ENCODE results near the gene MYOC. TPM values are rescaled to one million over a fixed set of nuclear protein-coding genes. Genes with fewer than 3 reads are reported as not detected.

The MYOC gene
- total RNA-seq, 2 donors from 2014 or later = 2.8 to 4.4 TPM

DNA sequence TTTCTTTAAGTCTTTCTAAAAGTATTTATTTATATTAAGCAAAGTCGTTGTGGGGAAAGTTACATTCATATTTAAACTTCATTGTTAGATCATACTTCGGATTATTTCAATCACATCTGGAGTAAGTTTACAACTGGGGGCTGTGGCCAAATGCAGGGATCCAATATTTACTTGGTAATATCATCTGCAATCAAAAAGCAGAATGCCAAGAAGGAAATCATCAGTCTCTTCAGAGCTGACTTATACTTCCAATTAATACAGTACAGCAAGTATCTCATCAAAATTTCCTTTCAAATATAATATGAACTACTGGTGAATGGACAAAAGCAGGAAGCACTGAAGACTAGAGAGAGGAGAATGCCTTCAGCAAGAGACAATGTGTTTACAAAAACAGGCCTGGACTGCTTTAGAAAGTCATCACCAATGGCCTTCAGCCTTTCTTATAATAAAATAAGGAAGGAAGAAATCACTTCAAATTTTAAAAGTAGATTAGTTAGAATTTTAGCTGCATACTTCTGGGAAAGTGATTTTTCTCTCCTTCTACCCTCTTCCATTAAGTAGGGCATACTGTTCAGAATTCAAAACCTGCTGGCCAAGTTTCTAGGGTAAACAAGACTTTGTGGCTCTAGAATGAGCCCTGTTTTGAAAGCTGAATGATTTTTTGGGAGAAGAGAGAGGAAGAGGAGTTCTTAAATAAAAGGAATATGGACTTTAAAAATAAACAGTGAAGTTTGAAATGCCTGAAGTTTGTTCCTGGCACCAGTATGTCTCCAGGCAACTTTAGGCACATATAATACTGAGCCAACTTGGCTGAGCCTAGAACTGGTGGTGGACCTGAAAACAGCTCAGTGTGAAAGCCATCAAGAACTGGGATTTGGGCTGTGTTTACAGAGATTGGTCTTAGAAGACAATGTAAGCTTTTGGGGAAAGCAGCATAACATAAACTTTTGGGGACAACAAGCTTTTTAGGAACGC, 22.2 kb upstream of the MYOC start:
- Histone ChIP-seq H3K36me3 (no peaks in the 10 kb centered on the region), H3K4me1 (peaks cover 0 to 4% of the 10 kb centered on the region in 2 donors), H3K9me3 (no peaks in the 10 kb centered on the region), H3K27ac (peak overlapping the region in 1 of 2 donors; percentile 13), H3K4me3 (no peak overlapping the region), H3K27me3 (no peaks in the 10 kb centered on the region)
- no peak for TF ChIP-seq CTCF (IDR thresholded peaks at IDR 0.05)
- no peak for DNase-seq (ENCODE audit: low spot score)

- Histone ChIP-seq H3K9me3 (no peaks in the 10 kb centered on the region), H3K27ac (no peak overlapping the region), H3K36me3 (no peaks in the 10 kb centered on the region), H3K4me3 (no peak overlapping the region), H3K27me3 (no peaks in the 10 kb centered on the region), H3K4me1 (peaks cover 0 to 9% of the 10 kb centered on the region in 2 donors)
- DNase-seq (ENCODE audit: low spot score) = no peak
- no peak for TF ChIP-seq CTCF (IDR thresholded peaks at IDR 0.05)
Measured at GRCh38 chr1:171670739-171671138, 18.3 kb upstream of the MYOC start.

GRCh38 chr1:171668372-171668771, 15.9 kb upstream of the MYOC start:
- Histone ChIP-seq H3K9me3 (no peaks in the 10 kb centered on the region), H3K27me3 (no peaks in the 10 kb centered on the region), H3K4me1 (peaks cover 0 to 21% of the 10 kb centered on the region in 2 donors), H3K36me3 (no peaks in the 10 kb centered on the region), H3K27ac (no peak overlapping the region), H3K4me3 (no peak overlapping the region)
- no peak for DNase-seq (ENCODE audit: low spot score)
- TF ChIP-seq CTCF (IDR thresholded peaks at IDR 0.05) = no peak

DNA sequence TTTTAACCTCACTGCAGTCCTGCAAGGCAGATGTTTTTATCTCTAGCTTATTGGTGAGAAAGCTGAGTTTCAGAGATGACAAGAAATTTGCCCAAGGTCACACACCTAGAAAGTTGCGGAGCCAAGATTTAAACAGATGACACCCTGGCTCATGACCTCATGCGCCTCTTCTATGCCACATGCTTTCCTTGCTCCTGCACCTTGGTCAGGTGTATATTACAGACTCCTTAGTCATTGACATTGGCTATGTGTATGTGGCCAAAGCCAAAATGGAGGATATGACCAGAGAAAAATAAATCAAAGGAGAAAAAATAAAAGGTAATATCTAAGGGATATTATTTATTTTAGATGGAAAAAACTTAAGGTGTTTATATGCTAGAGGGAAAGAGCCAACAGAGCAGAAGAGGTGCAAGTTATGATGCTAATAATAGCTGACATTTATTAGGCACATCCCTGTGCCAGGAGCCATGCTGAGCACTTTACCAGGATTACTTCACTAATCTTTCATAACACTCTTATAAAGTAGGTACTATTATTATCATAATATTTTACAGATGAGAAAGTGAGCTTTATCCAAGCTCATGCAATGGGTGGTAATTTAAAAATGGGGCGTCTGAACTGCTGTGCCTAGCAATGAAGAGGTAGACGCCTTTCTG, 13.8 kb upstream of the MYOC start:
- H3K36me3 ChIP-seq = no peaks in the 10 kb centered on the region
- H3K27me3 ChIP-seq = no peaks in the 10 kb centered on the region
- peak overlapping the region in 1 of 2 donors; percentile 42 for H3K27ac ChIP-seq
- peaks cover 0 to 22% of the 10 kb centered on the region in 2 donors for H3K4me1 ChIP-seq
- H3K4me3 ChIP-seq = no peak overlapping the region
- DNase-seq (ENCODE audit: low spot score) = no peak
- TF ChIP-seq CTCF (IDR thresholded peaks at IDR 0.05) = no peak
- no peaks in the 10 kb centered on the region for H3K9me3 ChIP-seq

DNA sequence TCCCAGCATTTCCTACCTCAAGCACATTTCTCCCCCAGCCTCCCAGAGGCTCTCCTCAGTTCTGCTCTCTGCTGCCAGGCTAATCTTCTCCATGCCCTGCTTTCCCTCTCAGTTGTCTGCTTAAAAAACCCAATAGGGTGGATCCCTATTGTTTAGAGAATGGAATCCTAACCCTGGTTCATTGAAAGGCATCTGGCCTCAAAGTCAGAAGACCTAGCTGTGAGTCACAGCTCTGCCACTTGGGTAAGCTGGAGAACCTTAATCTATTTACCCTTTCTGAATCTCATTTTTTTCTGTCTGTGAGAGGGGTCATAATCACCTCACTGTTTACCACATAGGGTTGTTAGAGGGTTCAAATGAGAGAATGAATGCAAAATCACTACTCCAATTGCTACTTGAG, 12.5 kb upstream of the MYOC start:
- Histone ChIP-seq H3K9me3 (no peaks in the 10 kb centered on the region), H3K27ac (no peak overlapping the region), H3K36me3 (no peaks in the 10 kb centered on the region), H3K27me3 (no peaks in the 10 kb centered on the region), H3K4me3 (no peak overlapping the region), H3K4me1 (peaks cover 0 to 22% of the 10 kb centered on the region in 2 donors)
- no peak for DNase-seq (ENCODE audit: low spot score)
- no peak for TF ChIP-seq CTCF (IDR thresholded peaks at IDR 0.05)

Data from right atrium auricular region (tissue), 2 donors.